GM04503 (cell line): ENCODE data around the gene ACOT2.

Source experiments
- DNase-seq: peaks from one replicate; pipeline ENCODE4 v3.0.0-alpha.2; 2012; ENCODE audit warnings: low read depth

Gene ACOT2

DNA sequence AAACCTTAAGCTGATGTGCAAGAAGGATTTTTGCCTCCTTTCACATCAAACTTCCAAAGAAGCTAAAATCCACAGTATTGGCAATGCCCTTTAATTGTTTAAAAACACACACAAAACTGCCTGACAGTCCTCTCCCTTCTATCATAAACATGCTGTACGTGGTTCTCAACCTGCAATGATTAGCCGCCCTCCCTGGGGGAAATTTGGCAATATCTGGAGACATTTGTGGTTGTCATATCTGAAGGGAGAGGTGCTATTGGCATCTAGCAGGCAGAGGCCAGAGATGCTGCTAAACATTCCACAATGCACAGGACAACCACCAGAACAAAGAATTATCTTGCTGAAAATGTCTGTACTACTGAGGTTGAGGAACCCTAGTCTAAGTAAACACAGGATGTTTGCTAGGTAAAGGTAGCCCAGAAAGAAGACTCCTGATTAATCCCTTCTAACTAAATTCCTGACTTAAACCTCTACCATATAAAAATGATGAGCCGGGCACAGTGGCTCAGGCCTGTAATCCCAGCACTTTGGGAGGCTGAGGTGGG is 44.5 kb downstream of the ACOT2 start:
- DNase-seq = no peak

- no peak for DNase-seq
These were observed 47.8 kb downstream of the ACOT2 start for GRCh38 chr14:73616831-73617230.

DNA sequence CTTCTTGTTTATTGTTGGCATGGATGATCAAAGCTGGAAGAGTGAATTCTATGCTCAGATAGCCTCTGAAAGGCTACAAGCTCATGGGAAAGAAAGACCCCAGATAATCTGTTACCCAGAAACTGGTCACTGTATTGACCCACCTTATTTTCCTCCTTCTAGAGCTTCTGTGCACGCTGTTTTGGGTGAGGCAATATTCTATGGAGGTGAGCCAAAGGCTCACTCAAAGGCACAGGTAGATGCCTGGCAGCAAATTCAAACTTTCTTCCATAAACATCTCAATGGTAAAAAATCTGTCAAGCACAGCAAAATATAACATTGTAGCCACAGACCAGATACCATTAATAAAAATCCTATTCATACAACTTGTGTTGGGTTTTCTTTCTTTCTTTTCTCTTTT is 50.5 kb downstream of the ACOT2 start:
- DNase-seq = no peak

- no peak for DNase-seq
These were observed 51.3 kb downstream of the ACOT2 start for GRCh38 chr14:73620268-73620667.

DNA sequence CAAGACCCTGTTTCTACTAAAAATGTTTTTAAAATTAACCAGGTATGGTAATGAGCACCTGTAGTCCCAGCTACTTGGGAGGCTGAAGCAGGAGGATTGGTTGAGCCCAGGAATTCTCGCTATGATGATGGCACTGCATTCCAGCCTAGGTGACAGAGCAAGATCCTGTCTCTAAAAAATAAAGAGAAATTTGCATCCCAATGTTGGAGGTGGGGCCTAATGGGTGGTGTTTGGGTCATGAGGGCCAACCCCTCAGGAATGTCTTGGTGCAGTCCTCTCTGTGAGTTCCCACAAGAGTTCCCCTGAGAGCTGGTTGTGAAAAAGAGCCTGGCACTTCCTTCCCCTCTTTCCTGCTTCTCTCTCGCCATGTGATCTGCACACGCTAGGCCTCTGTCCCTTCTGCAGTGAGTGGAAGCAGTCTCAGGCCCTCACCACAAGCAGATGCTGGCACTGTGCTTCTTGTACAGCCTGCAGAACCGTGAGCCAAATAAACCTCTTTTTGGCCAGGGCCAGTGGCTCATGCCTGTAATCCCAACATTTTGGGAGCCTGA is 54.6 kb downstream of the ACOT2 start:
- DNase-seq = no peak
